DOHH2 (cell line): ENCODE data around the gene CD8B2.
"Not testable (repeated sequence)": the region's sequence is repeated elsewhere in the genome, so short reads cannot be mapped to it uniquely, and the experiment has no call there.

Experiments used
- CTCF ChIP-seq: fragments of 200-600 bp; sonication (generic); IDR thresholded peaks from one replicate; pipeline ENCODE4 v1.5.1; 2014; ENCODE audit warnings: antibody characterized with exemption, mild to moderate bottlenecking, low read depth, low read length; ENCODE audit not compliant: poor library complexity, severe bottlenecking
- EZH2phosphoT487 ChIP-seq: fragments of 200-600 bp; sonication (generic); IDR thresholded peaks from 2 replicates; pipeline ENCODE4 v1.6.1; 2017; ENCODE audit warnings: borderline replicate concordance, mild to moderate bottlenecking, antibody characterized with exemption, low read length, moderate library complexity, mixed read lengths

- TF ChIP-seq EZH2phosphoT487, CTCF: not testable (repeated sequence)
Observed at GRCh38 chr2:106511934-106512333, 24.8 kb downstream of the CD8B2 start.
